ENCODE data around the gene SCYGR7.

DNA sequence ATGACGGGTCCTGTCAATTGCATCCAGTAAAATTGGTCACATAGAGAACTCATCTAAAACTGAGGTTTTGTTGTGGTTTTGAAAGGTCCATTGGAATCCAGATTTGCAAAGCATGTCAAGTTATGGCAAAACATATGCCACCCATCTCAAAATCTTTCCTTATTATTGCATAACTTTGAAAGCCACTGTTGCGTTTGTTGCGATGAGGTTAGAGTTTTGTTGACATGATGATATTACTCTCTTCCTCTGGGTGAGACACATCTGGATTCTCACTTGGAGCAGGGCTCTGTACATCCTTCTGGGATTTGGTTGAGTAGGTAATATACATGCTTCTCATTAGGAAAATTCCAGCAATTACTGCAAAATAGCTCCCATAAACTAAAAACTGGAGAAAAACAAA is 40.9 kb upstream of the SCYGR7 start:
- TF ChIP-seq CTCF (IDR thresholded peaks at IDR 0.05), result no peak
- TF ChIP-seq POLR2A (IDR thresholded peaks at IDR 0.05), result no peak
